ENCODE results near the gene HTR4. TPM values are rescaled to one million over a fixed set of nuclear protein-coding genes. Genes with fewer than 3 reads are reported as not detected.

The HTR4 gene
- total and polyA plus RNA-seq, 12 donors = 0.16 to 1.1 (median 0.40) TPM; not detected in 2

- WGBS, 2 donors = 69 to 73% methylated on average over 1 of the region's 1 CpG
- no peaks in the 10 kb centered on the region for H3K27me3 ChIP-seq
- H3K9me3 ChIP-seq = no peaks in the 10 kb centered on the region
- H3K4me1 ChIP-seq = no peaks in the 10 kb centered on the region
- DNase-seq (no peak), ATAC-seq (no peak)
- H3K27ac ChIP-seq = no peak overlapping the region
- H3K4me3 ChIP-seq = no peak overlapping the region
- TF ChIP-seq, protein P1, sequence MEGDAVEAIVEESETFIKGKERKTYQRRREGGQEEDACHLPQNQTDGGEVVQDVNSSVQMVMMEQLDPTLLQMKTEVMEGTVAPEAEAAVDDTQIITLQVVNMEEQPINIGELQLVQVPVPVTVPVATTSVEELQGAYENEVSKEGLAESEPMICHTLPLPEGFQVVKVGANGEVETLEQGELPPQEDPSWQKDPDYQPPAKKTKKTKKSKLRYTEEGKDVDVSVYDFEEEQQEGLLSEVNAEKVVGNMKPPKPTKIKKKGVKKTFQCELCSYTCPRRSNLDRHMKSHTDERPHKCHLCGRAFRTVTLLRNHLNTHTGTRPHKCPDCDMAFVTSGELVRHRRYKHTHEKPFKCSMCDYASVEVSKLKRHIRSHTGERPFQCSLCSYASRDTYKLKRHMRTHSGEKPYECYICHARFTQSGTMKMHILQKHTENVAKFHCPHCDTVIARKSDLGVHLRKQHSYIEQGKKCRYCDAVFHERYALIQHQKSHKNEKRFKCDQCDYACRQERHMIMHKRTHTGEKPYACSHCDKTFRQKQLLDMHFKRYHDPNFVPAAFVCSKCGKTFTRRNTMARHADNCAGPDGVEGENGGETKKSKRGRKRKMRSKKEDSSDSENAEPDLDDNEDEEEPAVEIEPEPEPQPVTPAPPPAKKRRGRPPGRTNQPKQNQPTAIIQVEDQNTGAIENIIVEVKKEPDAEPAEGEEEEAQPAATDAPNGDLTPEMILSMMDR (IDR thresholded peaks at IDR 0.05) = no peak
- no peaks in the 10 kb centered on the region for H3K36me3 ChIP-seq
- intact Hi-C loops (cut with DNase I) = no loop called here
Observed at GRCh38 chr5:148635321-148636083, 18.8 kb downstream of the HTR4 start.

GRCh38 chr5:148633067-148633377 is 21.3 kb downstream of the HTR4 start:
- Histone ChIP-seq H3K9me3 (no peaks in the 10 kb centered on the region), H3K27ac (no peak overlapping the region), H3K36me3 (no peaks in the 10 kb centered on the region), H3K4me1 (no peaks in the 10 kb centered on the region), H3K4me3 (no peak overlapping the region), H3K27me3 (no peaks in the 10 kb centered on the region)
- WGBS, 2 donors = 93 to 98% methylated on average over 1 of the region's 1 CpG
- ATAC-seq (no peak), DNase-seq (no peak)
- TF ChIP-seq, protein P1 (IDR thresholded peaks at IDR 0.05) = no peak
- intact Hi-C loops (cut with DNase I) = no loop called here

GRCh38 chr5:148632255-148633066 is 21.9 kb downstream of the HTR4 start:
- DNase-seq = no peak
- Histone ChIP-seq H3K4me1 (no peaks in the 10 kb centered on the region), H3K27me3 (no peaks in the 10 kb centered on the region), H3K9me3 (no peaks in the 10 kb centered on the region), H3K4me3 (no peak overlapping the region), H3K27ac (no peak overlapping the region), H3K36me3 (no peaks in the 10 kb centered on the region)
- intact Hi-C loops (cut with DNase I) = no loop called here
- no peak for ATAC-seq
- WGBS, 2 donors = 71 to 72% methylated on average over 8 of the region's 8 CpGs
- TF ChIP-seq, protein P1 (IDR thresholded peaks at IDR 0.05) = no peak

- ATAC-seq (no peak), DNase-seq (no peak)
- Histone ChIP-seq H3K4me3 (no peak overlapping the region), H3K4me1 (no peaks in the 10 kb centered on the region), H3K27ac (no peak overlapping the region), H3K9me3 (no peaks in the 10 kb centered on the region), H3K27me3 (peaks cover 0 to 6% (median 0%) of the 10 kb centered on the region in 7 donors), H3K36me3 (no peaks in the 10 kb centered on the region)
- WGBS, 2 donors = 54 to 60% methylated on average over 5 of the region's 5 CpGs
- intact Hi-C loops (cut with DNase I) = loop anchor here in 1 of 10 donors (10.0 kb wide), 1 partner anchor 152 kb away; no protein-coding TSS in a partner anchor
- TF ChIP-seq, protein P1 (IDR thresholded peaks at IDR 0.05) = no peak
Observed at GRCh38 chr5:148626986-148627385, 27.3 kb downstream of the HTR4 start.
